DND-41 (cell line): ENCODE results near the gene GNAZ.

Source experiments
- ATAC-seq: fragments of 200-7000 bp; cut with Tn5 transposase; 3 replicates; pipeline ENCODE4 v1.9.1; 2021; ENCODE audit warnings: low read depth; ENCODE audit not compliant: insufficient read depth
- DNase-seq: peaks from one replicate; pipeline ENCODE4 v3.0.0-alpha.2; 2020
- H2AFZ ChIP-seq: 2 replicates; pipeline ENCODE4 v1.6.0; 2012; ENCODE audit warnings: low read depth, low read length
- H3K27ac ChIP-seq: 2 replicates; pipeline ENCODE4 v1.5.1; 2012; ENCODE audit warnings: low read length, inconsistent platforms
- H3K27me3 ChIP-seq: fragments of 200-600 bp; sonication (generic); 2 replicates; pipeline ENCODE4 v1.6.0; 2012; ENCODE audit warnings: low read length, mild to moderate bottlenecking, inconsistent platforms; ENCODE audit not compliant: insufficient read depth, poor library complexity
- H3K36me3 ChIP-seq: 2 replicates; pipeline ENCODE4 v1.5.1; 2012; ENCODE audit warnings: low read length, inconsistent platforms; ENCODE audit not compliant: insufficient read depth
- H3K4me1 ChIP-seq: 2 replicates; pipeline ENCODE4 v1.5.1; 2012; ENCODE audit warnings: mild to moderate bottlenecking, low read length; ENCODE audit not compliant: insufficient read depth
- H3K4me2 ChIP-seq: 2 replicates; pipeline ENCODE4 v1.6.0; 2012; ENCODE audit warnings: mild to moderate bottlenecking, moderate library complexity, low read length, inconsistent platforms; ENCODE audit not compliant: insufficient read depth
- H3K4me3 ChIP-seq, 2 experiments: fragments of 200-600 bp in 1 of 2; shearing (Covaris generic) in 1 of 2; 2 replicates each; pipeline ENCODE4 v1.5.1; 2012 to 2016; ENCODE audit warnings: inconsistent platforms in 2 of 2, low read length in 2 of 2, mild to moderate bottlenecking in 2 of 2, low read depth in 1 of 2, moderate library complexity in 1 of 2
- H3K79me2 ChIP-seq: 2 replicates; pipeline ENCODE4 v1.6.0; 2012; ENCODE audit warnings: low read length, inconsistent platforms; ENCODE audit not compliant: insufficient read depth
- H3K9ac ChIP-seq: 2 replicates; pipeline ENCODE4 v1.6.0; 2012; ENCODE audit warnings: low read depth, mild to moderate bottlenecking, inconsistent platforms, low read length, moderate library complexity
- H3K9me3 ChIP-seq: 2 replicates; pipeline ENCODE4 v1.5.1; 2012; ENCODE audit warnings: low read length, moderate library complexity, mild to moderate bottlenecking, inconsistent platforms; ENCODE audit not compliant: insufficient read depth, severe bottlenecking
- H4K20me1 ChIP-seq: 2 replicates; pipeline ENCODE4 v1.6.0; 2012; ENCODE audit warnings: low read length; ENCODE audit not compliant: insufficient read depth
- EZH2 ChIP-seq: IDR thresholded peaks from 3 replicates; pipeline ENCODE4 v1.6.1; 2012; ENCODE audit warnings: borderline replicate concordance, low read depth, mild to moderate bottlenecking, moderate library complexity, low read length, inconsistent platforms; ENCODE audit not compliant: severe bottlenecking
- TF ChIP-seq, protein P1 (sequence below): IDR thresholded peaks from 2 replicates; pipeline ENCODE4 v1.5.1; 2012; ENCODE audit warnings: borderline replicate concordance, low read length, moderate library complexity, mild to moderate bottlenecking; ENCODE audit not compliant: poor library complexity, severe bottlenecking; ENCODE audit errors: extremely low read depth

GNAZ gene

DNA sequence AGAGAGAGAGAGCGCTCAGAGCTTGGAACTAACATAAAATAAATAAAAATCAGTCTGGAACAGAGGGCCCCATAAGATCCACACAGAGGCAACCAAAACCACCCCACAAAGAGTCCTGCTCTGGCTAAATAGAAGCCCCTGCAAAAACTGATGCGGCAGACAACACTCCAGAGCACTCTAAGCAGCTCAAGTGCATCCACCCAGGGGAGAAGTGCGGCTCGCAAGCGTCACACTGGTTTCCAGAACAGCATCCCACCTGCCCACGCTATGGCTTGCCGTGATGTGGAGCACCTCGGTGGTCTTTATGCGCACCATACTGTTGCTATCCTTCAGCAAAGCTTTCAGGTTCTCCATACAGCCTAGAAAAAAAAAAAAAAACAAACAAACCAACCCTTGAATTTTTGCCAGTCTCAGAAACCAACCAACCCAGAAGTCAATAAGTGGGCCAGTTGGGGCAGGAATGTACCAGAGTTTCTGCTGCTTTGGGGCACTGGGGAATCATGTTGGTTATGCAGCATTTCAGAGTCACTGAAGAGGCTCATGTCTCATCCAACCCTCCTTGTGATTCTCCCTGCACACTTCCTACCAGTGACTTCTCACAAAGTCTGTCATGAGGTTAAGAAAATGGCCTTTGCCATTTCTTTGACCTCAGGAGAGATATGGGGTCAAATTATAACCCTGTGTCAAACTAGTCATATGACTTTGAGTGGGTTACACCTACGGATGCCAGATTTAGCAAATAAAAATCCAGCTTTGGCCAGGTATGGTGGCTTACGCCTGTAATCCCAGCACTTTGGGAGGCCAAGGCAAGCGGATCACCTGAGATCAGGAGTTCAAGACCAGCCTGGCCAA lies 68.5 kb downstream of the GNAZ start:
- Histone ChIP-seq H3K79me2 (no peaks in the 10 kb centered on the region), H4K20me1 (no peaks in the 10 kb centered on the region), H3K27ac (peak overlapping the region; percentile 92), H2AFZ (no peak overlapping the region), H3K9ac (peak overlapping the region; percentile 41), H3K4me1 (peaks cover 61% of the 10 kb centered on the region), H3K4me2 (peak overlapping the region; percentile 52), H3K27me3 (no peaks in the 10 kb centered on the region), H3K36me3 (no peaks in the 10 kb centered on the region), H3K9me3 (no peaks in the 10 kb centered on the region), H3K4me3 (no peak overlapping the region; a peak in 1 of 4 replicates)
- ATAC-seq = no peak
- TF ChIP-seq, protein P1, sequence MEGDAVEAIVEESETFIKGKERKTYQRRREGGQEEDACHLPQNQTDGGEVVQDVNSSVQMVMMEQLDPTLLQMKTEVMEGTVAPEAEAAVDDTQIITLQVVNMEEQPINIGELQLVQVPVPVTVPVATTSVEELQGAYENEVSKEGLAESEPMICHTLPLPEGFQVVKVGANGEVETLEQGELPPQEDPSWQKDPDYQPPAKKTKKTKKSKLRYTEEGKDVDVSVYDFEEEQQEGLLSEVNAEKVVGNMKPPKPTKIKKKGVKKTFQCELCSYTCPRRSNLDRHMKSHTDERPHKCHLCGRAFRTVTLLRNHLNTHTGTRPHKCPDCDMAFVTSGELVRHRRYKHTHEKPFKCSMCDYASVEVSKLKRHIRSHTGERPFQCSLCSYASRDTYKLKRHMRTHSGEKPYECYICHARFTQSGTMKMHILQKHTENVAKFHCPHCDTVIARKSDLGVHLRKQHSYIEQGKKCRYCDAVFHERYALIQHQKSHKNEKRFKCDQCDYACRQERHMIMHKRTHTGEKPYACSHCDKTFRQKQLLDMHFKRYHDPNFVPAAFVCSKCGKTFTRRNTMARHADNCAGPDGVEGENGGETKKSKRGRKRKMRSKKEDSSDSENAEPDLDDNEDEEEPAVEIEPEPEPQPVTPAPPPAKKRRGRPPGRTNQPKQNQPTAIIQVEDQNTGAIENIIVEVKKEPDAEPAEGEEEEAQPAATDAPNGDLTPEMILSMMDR = no peak
- no peak for TF ChIP-seq EZH2
- no peak for DNase-seq

DNA sequence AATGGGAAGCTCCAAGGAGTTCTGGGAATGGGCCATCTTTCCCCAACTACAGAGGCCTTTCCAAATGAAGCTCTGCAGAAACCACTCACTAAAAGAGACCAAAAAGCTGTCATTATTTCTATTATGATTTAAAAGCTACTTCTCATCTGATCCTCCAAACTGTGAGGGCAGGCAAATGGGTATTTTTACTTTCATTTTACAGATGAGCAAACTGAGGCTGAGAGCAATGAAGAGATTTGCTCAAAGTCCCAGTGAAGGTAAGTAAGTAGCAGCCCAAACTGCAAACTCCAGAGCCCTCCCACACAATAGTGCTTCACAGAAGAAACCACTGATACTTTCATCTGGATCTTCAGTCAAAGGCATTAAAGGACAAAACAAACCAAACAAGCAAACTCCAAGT lies 70.1 kb downstream of the GNAZ start:
- Histone ChIP-seq H3K9ac (no peak overlapping the region), H3K27me3 (no peaks in the 10 kb centered on the region), H3K4me2 (no peak overlapping the region), H3K4me3 (no peak overlapping the region), H3K36me3 (no peaks in the 10 kb centered on the region), H2AFZ (no peak overlapping the region), H3K4me1 (peaks cover 61% of the 10 kb centered on the region), H4K20me1 (no peaks in the 10 kb centered on the region), H3K79me2 (no peaks in the 10 kb centered on the region), H3K9me3 (no peaks in the 10 kb centered on the region), H3K27ac (no peak overlapping the region)
- DNase-seq (no peak), ATAC-seq (no peak)
- no peak for TF ChIP-seq EZH2
- TF ChIP-seq, protein P1 = no peak

DNA sequence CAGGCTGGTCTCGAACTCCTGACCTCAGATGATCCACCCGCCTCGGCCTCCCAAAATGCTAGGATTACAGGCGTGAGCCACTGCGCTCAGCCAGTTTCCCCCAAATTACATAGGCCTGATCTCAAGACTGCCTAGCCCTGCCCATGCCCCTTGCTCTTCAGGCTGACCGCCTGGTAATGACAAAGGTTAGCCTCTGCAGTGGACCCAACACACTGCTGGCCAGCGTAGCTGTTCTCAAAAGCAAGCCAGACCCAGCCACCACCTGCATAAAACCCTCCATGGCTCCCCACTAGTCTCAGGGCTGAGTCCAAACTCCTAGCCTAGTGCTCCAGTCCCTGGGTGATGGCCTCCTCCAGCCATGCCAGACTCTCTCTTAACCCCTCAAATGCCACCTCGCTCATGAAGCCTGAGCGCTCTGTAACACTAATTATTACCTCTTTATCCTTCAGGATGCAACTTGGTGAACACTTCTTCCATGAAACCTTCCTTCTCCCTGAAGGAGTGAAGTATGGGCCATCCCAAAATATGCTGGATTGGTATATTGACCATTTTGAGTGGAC lies 72.3 kb downstream of the GNAZ start:
- DNase-seq (no peak), ATAC-seq (no peak)
- Histone ChIP-seq H3K27me3 (no peaks in the 10 kb centered on the region), H3K9me3 (no peaks in the 10 kb centered on the region), H3K4me2 (peak overlapping the region; percentile 52), H2AFZ (no peak overlapping the region), H4K20me1 (no peaks in the 10 kb centered on the region), H3K4me3 (0 out of 4 replicates have a peak overlapping the region, but pooled peaks of 1 of the 2 experiments have one; percentile 29), H3K36me3 (no peaks in the 10 kb centered on the region), H3K4me1 (peaks cover 38% of the 10 kb centered on the region), H3K79me2 (no peaks in the 10 kb centered on the region), H3K27ac (peak overlapping the region; percentile 64; the same call in 1 of the 2 replicates), H3K9ac (peak overlapping the region; percentile 19; the same call in 1 of the 2 replicates)
- no peak for TF ChIP-seq EZH2
- TF ChIP-seq, protein P1 = no peak
